Uterus (tissue), 2 donors: ENCODE results near the gene NADK2.

ENCODE experiments used
- CTCF ChIP-seq, 4 experiments: fragments of 200-600 bp in 2 of 4; fragments of 450-650 bp in 2 of 4; sonication (generic) in 2 of 4; IDR thresholded peaks; one replicate each; pipeline ENCODE4 v1.5.1; 2016 to 2019; ENCODE audit warnings: antibody characterized with exemption in 4 of 4, mild to moderate bottlenecking in 2 of 4, moderate library complexity in 1 of 4
- POLR2A ChIP-seq, 2 donors: fragments of 450-650 bp; IDR thresholded peaks; one replicate each; pipeline ENCODE4 v1.6.1; 2016; ENCODE audit warnings: antibody characterized with exemption in 2 of 2, mild to moderate bottlenecking in 1 of 2, moderate library complexity in 1 of 2

GRCh38 chr5:36217567-36217966 lies 24.2 kb downstream of the NADK2 start:
- TF ChIP-seq CTCF (IDR thresholded peaks at IDR 0.05) (no peak), POLR2A (IDR thresholded peaks at IDR 0.05) (no peak)
